K562 (cell line): Measurements from ENCODE around the gene FAM219B. TPM values are rescaled to one million over a fixed set of nuclear protein-coding genes. Genes with fewer than 3 reads are reported as not detected.
A peak's percentile ranks its signal among the peaks of the same experiment; 100 is the strongest.

Experiments
- ARNT ChIP-seq, 2 experiments: fragments of 450-650 bp; IDR thresholded peaks; 2 replicates each; pipeline ENCODE4 v1.6.1; 2016; ENCODE audit warnings: mild to moderate bottlenecking in 1 of 2
- ASH1L ChIP-seq: fragments of 450-650 bp; IDR thresholded peaks from 2 replicates; pipeline ENCODE4 v1.6.1; 2018; ENCODE audit warnings: borderline replicate concordance, mild to moderate bottlenecking, low read depth; ENCODE audit not compliant: partially characterized antibody
- CREM ChIP-seq: IDR thresholded peaks from 2 replicates; pipeline ENCODE4 v1.6.1; 2014; ENCODE audit warnings: antibody characterized with exemption, low read depth
- HDAC1 ChIP-seq, 2 experiments: fragments of 450-650 bp; IDR thresholded peaks; 2 replicates each; pipeline ENCODE4 v1.6.1; 2016 to 2017; ENCODE audit warnings: inconsistent platforms in 1 of 2, mild to moderate bottlenecking in 1 of 2, moderate library complexity in 1 of 2
- MEF2D ChIP-seq: conservative IDR thresholded peaks from 2 replicates; pipeline ENCODE4 v1.6.1; 2016; ENCODE audit warnings: low read depth, missing genetic modification characterization, missing compliant biosample characterization
- PML ChIP-seq: IDR thresholded peaks from 2 replicates; pipeline ENCODE4 v1.6.1; 2012; ENCODE audit warnings: low read length, inconsistent platforms
- RBBP5 ChIP-seq: fragments of 200-600 bp; sonication (generic); IDR thresholded peaks from 2 replicates; pipeline ENCODE4 v1.6.1; 2012; ENCODE audit warnings: borderline replicate concordance, mild to moderate bottlenecking, low read length, control low read depth, inconsistent platforms; ENCODE audit not compliant: insufficient read depth, poor library complexity, severe bottlenecking
- RBFOX2 ChIP-seq: fragments of 200-400 bp; formaldehyde crosslinking; IDR thresholded peaks from 2 replicates; pipeline ENCODE4 v1.6.1; 2017; ENCODE audit warnings: low read depth, mild to moderate bottlenecking, low read length, moderate library complexity
- SMARCE1 ChIP-seq: fragments of 450-650 bp; IDR thresholded peaks from 2 replicates; pipeline ENCODE4 v1.7.1; 2016; ENCODE audit warnings: mild to moderate bottlenecking
- SOX6 ChIP-seq: fragments of 450-650 bp; IDR thresholded peaks from 2 replicates; pipeline ENCODE4 v1.6.1; 2014; ENCODE audit warnings: mild to moderate bottlenecking
- ZNF121 ChIP-seq: sonication (generic); formaldehyde crosslinking; conservative IDR thresholded peaks from 2 replicates; pipeline ENCODE4 v1.8.0; 2022; ENCODE audit warnings: missing genetic modification reagents
- ZNF75A ChIP-seq: fragments of 450-650 bp; formaldehyde crosslinking; IDR thresholded peaks from 2 replicates; pipeline ENCODE4 v1.4.0; 2020; ENCODE audit warnings: mild to moderate bottlenecking
- polyA plus RNA-seq, 8 experiments: library from polyadenylated mRNA; depleted of rRNA in 4 of 8; stranded (reverse) in 5 of 8; unstranded in 3 of 8; fragments of >200 nt; fragmentation: Nextera tagmentation in 2 of 8; fragmentation: Illumina TruSeq in 1 of 8; extraction: Ambion mirVana in 2 of 8; extraction: Trizol in 1 of 8; gene quantifications; 2 replicates each; pipeline versions ENCODE4 v1.2.1 to v1.2.3, GENCODE V29; 2011 to 2014; ENCODE audit warnings: inconsistent platforms in 1 of 8, missing spikeins in 1 of 8
- total RNA-seq, 7 experiments: library from RNA; depleted of rRNA in 6 of 7; stranded (reverse); fragments of >200 nt in 6 of 7; fragmentation: Illumina TruSeq in 2 of 7; extraction: Trizol in 2 of 7; gene quantifications; 2 replicates each; pipeline versions ENCODE4 v1.2.1 to v1.2.3, GENCODE V29; 2011 to 2021; ENCODE audit warnings: low replicate concordance in 1 of 7
- TF ChIP-seq, protein P1 (sequence below), 2 experiments: fragments of 450-650 bp; conservative IDR thresholded peaks; 2 replicates each; pipeline ENCODE4 v1.6.1; 2017; ENCODE audit warnings: mild to moderate bottlenecking in 2 of 2, moderate library complexity in 2 of 2
- TF ChIP-seq, protein P2 (sequence below): sonication (generic); formaldehyde crosslinking; IDR thresholded peaks from 2 replicates; pipeline ENCODE4 v1.8.1; 2023; ENCODE audit warnings: mild to moderate bottlenecking, missing genetic modification reagents
- TF ChIP-seq, protein P3 (sequence below): IDR thresholded peaks from 2 replicates; pipeline ENCODE4 v1.6.1; 2011; ENCODE audit warnings: borderline replicate concordance, low read depth, mild to moderate bottlenecking, moderate library complexity, low read length; ENCODE audit not compliant: insufficient read depth, poor library complexity, severe bottlenecking
- TF ChIP-seq, protein P4 (sequence below): fragments of 250-450 bp; sonication (Bioruptor Pico); IDR thresholded peaks from 2 replicates; pipeline ENCODE4 v1.8.0; 2022; ENCODE audit warnings: inconsistent platforms, mild to moderate bottlenecking, moderate library complexity, borderline replicate concordance
- TF ChIP-seq, protein P5 (sequence below), 2 experiments: fragments of 250-450 bp in 1 of 2; fragments of 450-650 bp in 1 of 2; sonication (Bioruptor Pico) in 1 of 2; IDR thresholded peaks; 2 replicates each; pipeline versions ENCODE4 v1.6.1 to v1.8.0; 2016 to 2021; ENCODE audit warnings: mild to moderate bottlenecking in 2 of 2, moderate library complexity in 2 of 2, missing compliant biosample characterization in 1 of 2, missing genetic modification characterization in 1 of 2
- TF ChIP-seq, protein P6 (sequence below): fragments of 250-450 bp; sonication (Bioruptor Pico); IDR thresholded peaks from 2 replicates; pipeline ENCODE4 v1.5.0; 2021

Gene FAM219B
- total and polyA plus RNA-seq, 9 of the 15 experiments (the other 6 are each of a cell fraction or from before 2014, with no cell fraction given), result 6.8 to 50.4 (median 29.4) TPM

DNA sequence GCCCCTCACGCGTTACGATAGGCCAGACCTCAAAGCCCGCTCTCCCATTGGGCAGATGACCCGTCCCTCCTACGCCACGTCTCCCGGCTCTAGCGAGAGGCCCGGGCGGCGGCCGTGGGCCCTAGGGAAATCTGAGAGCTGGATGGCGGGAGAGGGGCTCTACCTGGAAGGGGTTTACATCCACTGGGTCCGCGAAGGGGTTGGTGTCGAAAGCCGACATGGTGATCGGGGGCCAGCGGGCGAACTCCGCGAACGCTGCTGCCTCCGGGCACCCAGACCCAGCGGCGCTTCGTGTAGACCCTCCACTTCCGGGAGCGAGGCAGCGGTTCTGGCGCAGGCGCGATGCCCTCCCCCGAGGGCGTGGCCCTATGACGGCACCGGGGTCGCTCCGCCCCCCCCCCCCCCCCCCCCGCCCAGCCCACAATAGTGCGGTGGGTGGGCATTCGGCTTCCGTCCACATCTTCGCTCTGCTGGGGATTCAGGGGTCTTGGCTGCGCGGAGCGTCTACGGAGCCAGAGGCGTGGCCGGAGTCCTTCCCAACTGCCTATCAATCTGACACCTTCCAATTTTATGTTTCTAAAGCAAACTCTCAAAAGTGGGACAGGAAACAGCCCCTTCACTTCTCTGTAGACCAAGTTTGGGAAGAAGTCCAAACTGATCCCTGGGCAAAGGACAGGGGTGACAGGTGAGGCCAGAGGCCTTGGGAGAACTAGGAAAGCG, 33.5 kb downstream of the FAM219B start, which contains the start of gene SCAMP2 (continued):
- TF ChIP-seq, protein P1, sequence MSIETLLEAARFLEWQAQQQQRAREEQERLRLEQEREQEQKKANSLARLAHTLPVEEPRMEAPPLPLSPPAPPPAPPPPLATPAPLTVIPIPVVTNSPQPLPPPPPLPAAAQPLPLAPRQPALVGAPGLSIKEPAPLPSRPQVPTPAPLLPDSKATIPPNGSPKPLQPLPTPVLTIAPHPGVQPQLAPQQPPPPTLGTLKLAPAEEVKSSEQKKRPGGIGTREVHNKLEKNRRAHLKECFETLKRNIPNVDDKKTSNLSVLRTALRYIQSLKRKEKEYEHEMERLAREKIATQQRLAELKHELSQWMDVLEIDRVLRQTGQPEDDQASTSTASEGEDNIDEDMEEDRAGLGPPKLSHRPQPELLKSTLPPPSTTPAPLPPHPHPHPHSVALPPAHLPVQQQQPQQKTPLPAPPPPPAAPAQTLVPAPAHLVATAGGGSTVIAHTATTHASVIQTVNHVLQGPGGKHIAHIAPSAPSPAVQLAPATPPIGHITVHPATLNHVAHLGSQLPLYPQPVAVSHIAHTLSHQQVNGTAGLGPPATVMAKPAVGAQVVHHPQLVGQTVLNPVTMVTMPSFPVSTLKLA (conservative IDR thresholded peaks at IDR 0.05), result peak; percentile 77 to 89
- TF ChIP-seq SMARCE1, result no peak
- TF ChIP-seq, protein P2, sequence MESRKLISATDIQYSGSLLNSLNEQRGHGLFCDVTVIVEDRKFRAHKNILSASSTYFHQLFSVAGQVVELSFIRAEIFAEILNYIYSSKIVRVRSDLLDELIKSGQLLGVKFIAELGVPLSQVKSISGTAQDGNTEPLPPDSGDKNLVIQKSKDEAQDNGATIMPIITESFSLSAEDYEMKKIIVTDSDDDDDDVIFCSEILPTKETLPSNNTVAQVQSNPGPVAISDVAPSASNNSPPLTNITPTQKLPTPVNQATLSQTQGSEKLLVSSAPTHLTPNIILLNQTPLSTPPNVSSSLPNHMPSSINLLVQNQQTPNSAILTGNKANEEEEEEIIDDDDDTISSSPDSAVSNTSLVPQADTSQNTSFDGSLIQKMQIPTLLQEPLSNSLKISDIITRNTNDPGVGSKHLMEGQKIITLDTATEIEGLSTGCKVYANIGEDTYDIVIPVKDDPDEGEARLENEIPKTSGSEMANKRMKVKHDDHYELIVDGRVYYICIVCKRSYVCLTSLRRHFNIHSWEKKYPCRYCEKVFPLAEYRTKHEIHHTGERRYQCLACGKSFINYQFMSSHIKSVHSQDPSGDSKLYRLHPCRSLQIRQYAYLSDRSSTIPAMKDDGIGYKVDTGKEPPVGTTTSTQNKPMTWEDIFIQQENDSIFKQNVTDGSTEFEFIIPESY (CRISPR knock-in tag), result no peak
- peak; percentile 86 for TF ChIP-seq RBBP5
- peak; percentile 81 for TF ChIP-seq ASH1L
- TF ChIP-seq PML, result peak; percentile 73; the same call in 1 of the 2 replicates
- TF ChIP-seq SOX6, result 0 out of 2 replicates have a peak, but pooled peaks have one; percentile 10
- peak in 1 of 2 experiments; percentile 90; a peak in 2 of 4 replicates for TF ChIP-seq HDAC1 (IDR thresholded peaks at IDR 0.05)
- TF ChIP-seq, protein P3, sequence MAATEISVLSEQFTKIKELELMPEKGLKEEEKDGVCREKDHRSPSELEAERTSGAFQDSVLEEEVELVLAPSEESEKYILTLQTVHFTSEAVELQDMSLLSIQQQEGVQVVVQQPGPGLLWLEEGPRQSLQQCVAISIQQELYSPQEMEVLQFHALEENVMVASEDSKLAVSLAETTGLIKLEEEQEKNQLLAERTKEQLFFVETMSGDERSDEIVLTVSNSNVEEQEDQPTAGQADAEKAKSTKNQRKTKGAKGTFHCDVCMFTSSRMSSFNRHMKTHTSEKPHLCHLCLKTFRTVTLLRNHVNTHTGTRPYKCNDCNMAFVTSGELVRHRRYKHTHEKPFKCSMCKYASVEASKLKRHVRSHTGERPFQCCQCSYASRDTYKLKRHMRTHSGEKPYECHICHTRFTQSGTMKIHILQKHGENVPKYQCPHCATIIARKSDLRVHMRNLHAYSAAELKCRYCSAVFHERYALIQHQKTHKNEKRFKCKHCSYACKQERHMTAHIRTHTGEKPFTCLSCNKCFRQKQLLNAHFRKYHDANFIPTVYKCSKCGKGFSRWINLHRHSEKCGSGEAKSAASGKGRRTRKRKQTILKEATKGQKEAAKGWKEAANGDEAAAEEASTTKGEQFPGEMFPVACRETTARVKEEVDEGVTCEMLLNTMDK, result no peak
- peak; percentile 64 for TF ChIP-seq CREM
- no peak for TF ChIP-seq MEF2D (tag)
- peak; percentile 91 for TF ChIP-seq RBFOX2
- no peak for TF ChIP-seq ZNF75A (CRISPR knock-in tag)
- TF ChIP-seq, protein P4, sequence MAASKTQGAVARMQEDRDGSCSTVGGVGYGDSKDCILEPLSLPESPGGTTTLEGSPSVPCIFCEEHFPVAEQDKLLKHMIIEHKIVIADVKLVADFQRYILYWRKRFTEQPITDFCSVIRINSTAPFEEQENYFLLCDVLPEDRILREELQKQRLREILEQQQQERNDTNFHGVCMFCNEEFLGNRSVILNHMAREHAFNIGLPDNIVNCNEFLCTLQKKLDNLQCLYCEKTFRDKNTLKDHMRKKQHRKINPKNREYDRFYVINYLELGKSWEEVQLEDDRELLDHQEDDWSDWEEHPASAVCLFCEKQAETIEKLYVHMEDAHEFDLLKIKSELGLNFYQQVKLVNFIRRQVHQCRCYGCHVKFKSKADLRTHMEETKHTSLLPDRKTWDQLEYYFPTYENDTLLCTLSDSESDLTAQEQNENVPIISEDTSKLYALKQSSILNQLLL (CRISPR knock-in tag), result no peak
- TF ChIP-seq, protein P5, sequence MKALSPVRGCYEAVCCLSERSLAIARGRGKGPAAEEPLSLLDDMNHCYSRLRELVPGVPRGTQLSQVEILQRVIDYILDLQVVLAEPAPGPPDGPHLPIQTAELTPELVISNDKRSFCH (CRISPR knock-in tag; IDR thresholded peaks at IDR 0.05), result no peak
- TF ChIP-seq, protein P5 (tag; IDR thresholded peaks at IDR 0.05), result no peak
- TF ChIP-seq ARNT (IDR thresholded peaks at IDR 0.05), result no peak
- TF ChIP-seq, protein P6, sequence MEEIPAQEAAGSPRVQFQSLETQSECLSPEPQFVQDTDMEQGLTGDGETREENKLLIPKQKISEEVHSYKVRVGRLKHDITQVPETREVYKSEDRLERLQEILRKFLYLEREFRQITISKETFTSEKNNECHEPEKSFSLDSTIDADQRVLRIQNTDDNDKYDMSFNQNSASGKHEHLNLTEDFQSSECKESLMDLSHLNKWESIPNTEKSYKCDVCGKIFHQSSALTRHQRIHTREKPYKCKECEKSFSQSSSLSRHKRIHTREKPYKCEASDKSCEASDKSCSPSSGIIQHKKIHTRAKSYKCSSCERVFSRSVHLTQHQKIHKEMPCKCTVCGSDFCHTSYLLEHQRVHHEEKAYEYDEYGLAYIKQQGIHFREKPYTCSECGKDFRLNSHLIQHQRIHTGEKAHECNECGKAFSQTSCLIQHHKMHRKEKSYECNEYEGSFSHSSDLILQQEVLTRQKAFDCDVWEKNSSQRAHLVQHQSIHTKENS (CRISPR knock-in tag), result no peak
- TF ChIP-seq ZNF121 (CRISPR knock-in tag), result no peak
